ENCODE measurements around the gene SNRK. TPM values are rescaled to one million over a fixed set of nuclear protein-coding genes. Genes with fewer than 3 reads are reported as not detected.

The SNRK gene
- total RNA-seq, 1 donor from 2014 or later = 108 TPM

DNA sequence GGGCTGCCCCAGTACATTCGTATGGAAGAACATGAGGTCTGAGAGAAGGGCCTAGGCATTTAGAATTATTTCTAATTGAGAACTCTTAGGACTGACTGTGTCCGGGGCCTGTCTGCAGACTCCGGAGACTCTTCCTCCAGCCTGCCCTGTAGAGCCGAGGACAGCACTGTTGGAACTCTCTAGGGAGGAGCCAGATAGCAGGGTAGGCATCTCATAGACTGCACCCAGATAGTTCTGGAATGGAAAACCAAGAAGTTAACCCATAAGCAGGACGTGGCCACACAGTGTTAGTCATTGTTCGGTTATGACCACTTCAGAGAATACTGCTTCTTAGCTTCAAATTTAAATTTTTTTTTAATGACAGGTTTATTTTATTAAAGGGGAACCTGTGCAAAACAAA is 59.5 kb downstream of the SNRK start:
- DNase-seq (ENCODE audit: low read depth in 2 of 2) = no peak

DNA sequence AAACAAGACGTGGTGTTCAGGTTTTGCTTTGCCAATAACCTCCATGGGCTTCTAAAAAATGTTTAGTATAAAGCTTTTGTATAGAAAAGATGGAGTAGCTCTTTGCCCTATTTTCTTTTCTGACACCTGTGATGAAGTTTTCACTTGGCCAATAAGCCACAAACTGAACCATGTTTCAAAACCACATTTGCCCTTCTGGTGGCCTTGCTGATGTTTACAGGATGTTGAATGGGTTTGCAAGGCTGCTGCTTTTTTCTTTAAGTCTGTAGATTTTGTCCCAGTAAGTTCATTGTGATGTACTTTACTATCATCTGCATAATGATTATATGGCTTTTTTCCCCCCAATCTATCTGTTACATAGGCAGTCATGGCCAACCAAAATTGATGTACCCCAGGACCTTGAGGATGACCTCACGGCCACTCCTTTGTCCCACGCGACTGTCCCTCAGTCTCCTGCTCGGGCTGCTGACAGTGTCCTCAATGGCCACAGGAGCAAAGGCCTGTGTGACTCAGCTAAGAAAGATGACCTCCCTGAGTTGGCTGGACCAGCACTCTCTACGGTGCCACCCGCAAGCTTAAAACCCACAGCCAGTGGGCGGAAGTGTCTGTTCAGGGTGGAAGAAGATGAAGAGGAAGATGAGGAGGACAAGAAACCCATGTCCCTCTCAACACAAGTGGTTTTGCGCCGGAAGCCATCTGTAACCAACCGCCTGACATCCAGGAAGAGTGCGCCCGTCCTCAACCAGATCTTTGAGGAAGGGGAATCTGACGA is 60.8 kb downstream of the SNRK start:
- no peak for DNase-seq (ENCODE audit: low read depth in 2 of 2)

DNA sequence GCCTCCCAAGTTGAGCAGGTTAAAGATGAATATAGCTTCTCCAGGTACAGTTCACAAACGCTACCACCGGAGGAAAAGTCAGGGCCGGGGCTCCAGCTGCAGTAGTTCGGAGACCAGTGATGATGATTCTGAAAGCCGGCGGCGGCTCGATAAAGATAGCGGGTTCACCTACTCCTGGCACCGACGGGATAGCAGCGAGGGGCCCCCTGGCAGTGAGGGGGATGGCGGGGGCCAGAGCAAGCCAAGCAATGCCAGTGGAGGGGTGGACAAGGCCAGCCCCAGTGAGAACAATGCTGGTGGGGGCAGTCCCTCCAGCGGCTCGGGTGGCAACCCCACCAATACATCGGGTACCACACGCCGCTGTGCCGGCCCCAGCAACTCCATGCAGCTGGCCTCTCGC is 61.4 kb downstream of the SNRK start:
- DNase-seq (ENCODE audit: low read depth in 2 of 2) = no peak

DNA sequence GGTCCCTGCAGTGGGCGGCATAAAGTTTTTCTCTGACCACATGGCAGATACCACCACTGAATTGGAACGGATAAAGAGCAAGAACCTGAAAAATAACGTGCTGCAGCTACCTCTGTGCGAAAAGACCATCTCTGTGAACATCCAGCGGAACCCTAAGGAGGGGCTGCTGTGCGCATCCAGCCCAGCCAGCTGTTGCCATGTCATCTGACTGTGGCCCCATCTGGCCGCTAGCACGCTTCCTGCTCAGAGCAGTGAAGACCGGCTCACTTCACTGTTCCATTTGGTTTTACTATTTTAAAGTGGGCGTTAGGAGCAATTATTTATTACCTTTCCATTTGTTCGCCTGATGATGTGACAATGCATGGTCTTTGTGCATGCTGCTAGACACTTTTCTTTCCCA is 62.0 kb downstream of the SNRK start:
- DNase-seq (ENCODE audit: low read depth in 2 of 2) = no peak

DNA sequence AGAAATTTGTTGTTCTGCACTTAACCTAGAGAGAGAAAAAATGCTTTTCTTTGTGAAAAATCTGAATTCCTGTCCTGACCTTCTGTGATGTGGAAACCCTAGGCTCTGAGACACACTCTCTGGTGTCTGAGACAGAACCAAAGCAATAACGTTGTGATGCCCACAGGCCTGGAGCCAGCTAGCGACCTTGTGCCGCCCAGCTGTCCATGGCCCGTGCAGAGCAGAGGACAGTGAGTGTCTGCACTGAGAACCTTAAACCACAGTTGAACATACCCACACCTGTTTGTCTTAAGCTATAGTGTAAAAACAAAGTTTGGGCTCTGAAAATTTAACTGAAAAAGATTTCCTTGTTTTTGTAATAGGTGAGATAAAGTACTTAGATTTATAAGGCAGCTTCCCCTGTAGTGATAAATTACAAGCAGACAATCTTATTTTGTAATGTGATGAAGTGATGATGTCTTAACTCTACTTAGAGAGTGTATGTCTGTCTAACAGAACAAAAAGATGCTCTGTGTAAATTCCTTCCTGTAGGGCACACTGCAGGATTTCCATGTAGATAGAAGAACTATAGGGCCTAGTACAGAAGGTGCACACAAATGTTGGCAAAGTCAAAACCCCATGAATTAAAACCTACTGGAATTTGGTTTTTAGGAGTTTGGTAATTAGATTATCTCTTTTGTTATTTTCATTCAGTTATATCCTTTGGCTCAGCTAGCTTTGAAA is 62.7 kb downstream of the SNRK start:
- DNase-seq (ENCODE audit: low read depth in 2 of 2) = no peak

DNA sequence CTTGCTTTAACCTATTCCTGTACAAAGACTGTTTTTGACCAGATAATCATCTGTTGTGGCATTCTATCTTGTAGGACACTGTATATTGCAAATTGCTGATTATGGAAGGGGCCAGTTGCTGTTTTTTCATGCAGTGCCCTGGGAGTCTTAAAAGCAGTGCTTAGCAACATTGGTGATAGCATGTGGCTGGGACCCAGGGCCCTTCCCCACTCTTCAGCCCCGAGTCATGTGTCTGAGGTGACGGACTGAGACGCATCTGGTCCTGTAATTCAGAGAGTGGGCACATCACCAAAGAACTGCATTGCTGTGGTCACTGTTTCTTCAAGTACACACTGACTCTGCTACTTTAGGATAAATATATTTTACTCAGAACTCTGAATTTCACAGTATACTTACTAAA is 63.4 kb downstream of the SNRK start:
- DNase-seq (ENCODE audit: low read depth in 2 of 2) = no peak

DNA sequence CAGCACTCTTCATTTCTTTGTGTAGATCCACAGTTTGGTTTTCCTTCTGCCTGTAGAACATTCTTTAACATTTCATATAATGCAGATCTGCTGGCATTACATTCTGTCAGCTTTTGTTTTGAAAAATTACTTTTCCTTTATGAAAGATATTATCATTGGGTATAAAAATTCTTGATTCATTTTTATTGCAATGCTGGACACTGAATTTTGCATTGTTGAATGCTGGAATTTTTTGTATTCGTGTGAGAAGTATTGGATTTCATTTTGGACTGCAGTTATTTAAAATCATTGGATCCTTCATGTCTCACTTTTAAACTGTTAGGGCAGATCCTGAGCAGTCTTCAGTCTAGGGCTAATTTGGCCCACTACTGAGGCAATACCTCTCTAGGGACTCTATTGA is 67.1 kb downstream of the SNRK start:
- no peak for DNase-seq (ENCODE audit: low read depth in 2 of 2)

DNA sequence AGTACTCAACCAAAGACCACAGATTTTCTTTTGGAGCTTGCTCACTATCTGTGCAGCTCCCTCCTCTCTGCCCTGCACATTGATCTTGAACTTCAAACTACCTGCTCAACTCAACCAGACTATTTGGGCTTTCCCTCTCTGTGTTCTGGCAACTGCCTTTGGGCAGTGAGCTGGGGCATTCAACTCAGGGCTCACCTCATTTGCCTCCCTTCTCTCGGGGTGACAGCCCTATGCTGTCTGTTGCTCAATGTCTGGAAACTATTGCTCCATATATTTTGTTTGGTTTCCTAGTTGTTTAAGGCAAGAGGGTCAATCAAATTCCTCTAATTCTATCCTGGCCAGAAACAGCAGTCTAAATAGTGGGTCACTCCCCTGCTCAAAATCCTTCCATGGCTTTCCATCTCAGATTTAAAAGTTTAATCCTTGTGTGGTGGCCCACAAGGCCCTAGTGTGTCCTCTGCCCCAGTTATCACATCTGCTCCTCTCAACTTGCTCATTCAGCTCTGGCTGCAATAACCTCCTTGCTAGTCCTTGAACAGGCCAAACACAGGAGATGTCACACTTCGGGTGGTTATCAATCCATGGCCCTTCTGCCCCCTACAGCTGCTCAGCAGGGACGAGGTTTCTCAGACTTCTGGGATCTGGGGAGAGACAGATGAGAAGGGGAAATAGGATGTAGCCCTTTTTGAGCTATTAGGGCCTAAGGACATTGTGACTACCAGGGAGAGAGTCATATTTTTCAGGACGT is 67.8 kb downstream of the SNRK start:
- no peak for DNase-seq (ENCODE audit: low read depth in 2 of 2)

DNA sequence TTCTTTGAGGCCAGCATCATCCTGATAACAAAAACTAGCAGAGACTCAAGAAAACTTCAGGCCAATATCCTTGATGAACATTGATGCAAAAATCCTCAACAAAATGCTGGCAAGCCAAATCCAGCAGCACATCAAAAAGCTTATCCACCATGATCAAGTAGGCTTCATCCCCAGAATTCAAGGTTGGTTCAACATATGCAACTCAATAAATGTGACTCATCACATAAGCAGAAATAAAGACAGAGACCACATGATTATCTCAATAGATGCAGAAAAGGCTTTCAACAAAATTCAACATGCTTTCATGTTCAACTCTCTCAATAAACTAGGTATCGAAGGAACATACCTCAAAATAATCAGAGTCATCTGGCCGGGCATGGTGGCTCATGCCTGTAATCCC is 69.7 kb downstream of the SNRK start:
- peak in 1 of 2 donors; percentile 17 for DNase-seq (ENCODE audit: low read depth in 2 of 2)

DNA sequence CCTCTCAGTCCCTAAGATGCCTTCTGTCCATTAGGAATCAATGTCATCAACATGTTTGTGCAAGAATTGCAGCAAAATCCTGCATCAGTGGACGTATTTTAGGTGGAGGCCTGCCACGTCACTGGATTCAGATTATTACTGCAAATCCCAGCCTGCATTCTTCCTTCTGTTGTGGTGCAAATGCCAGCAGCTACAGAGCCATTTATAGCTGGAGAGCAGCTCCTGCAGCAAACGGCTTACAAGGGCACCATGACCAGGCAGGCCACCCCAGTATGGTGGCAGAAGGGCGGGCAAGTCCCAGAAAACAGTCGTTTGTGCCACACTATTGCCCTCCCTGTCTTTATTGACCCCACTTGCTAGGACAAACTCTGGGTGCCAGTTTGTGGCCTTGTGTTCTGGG is 74.7 kb downstream of the SNRK start:
- DNase-seq (ENCODE audit: low read depth in 2 of 2) = no peak

DNA sequence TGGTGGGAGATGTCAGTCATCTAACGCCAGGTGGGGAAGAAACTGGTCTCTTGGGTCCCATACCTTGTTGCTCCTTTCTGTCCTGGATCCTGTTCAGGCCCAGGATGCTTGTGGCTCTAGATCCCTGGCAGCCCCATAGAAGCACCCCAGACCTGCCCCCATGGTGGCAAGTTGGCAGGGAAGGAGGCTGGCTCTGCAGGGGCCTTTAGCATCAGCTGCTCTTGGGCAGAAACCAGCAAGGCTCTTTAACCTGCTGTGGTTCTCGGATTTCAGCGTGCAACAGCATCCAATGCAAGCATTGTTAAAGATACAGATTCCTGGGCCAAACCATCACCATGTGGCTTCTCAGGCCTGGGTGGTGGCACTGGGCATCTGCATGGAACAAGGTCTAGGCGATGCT is 75.8 kb downstream of the SNRK start:
- no peak for DNase-seq (ENCODE audit: low read depth in 2 of 2)

DNA sequence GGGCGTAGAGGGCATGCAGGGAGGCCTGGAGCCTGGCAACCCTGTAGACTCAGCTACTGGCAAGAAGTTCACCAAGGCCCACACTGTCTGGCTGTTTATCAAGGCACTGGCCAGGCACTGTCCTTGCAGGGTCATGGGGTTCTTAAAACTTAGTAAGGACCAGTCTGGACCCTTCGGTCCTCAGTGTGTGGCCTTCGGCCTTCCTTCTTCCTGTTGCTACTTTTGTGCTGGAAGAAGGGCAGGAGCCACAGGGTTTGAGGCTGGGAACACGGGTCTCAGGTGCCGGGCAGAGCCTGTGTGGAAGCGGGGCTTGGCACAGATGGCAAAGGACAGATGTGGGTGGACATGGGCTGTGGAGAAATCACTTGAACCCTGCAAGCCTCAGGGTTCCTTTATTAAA is 76.6 kb downstream of the SNRK start:
- DNase-seq (ENCODE audit: low read depth in 2 of 2) = no peak

DNA sequence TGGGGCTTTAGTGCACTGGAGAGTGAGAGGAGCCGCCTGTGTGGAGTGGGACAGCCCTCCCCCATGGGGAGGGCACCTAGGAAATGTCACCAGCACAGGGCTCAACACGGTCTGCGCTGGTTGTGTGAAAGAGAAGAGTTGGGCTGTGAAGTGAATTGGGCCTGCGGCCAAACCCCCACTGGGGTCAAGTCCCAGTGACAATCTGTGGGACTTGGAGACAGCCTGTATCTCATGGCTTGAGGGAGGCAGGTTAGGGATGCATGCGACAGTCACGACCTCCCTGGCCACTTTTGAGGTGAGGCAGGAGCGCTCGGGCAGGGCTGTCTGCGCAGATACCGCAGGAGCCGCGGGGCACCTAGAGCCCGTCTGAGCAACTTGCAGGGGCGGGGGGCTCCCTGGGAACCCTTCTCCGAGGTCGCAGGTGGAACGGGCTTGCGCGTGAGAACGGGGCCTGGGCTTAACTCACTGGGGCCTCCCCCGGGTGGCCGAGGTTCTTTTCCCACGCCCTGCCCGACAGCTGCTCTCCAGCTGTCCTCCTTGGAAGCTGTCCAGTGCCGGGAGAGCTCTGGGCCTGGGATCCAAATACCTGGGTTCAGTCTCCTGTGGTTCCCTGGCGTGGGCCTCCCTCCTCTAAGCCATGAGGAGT is 77.4 kb downstream of the SNRK start:
- DNase-seq (ENCODE audit: low read depth in 2 of 2) = no peak

DNA sequence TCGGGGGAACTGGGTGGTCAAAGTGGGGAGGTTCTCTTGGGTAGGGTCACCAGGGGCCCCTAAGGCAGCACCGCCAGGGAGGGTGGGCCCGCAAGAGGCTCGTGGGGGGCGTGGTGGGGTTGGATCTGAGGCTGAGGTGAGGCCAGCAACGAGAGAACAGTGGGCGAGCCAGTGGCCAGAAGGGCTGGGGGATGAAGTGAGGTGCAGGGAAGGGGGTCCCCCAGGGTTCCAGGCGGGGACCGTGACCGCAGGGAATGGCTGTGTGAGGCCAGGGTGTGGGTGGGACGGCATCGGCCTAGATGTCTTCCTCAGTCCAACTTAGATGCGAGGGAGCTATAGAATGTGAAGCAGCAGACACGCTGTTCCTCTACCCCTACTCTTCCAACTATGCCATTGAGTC is 78.2 kb downstream of the SNRK start:
- DNase-seq (ENCODE audit: low read depth in 2 of 2) = no peak

DNA sequence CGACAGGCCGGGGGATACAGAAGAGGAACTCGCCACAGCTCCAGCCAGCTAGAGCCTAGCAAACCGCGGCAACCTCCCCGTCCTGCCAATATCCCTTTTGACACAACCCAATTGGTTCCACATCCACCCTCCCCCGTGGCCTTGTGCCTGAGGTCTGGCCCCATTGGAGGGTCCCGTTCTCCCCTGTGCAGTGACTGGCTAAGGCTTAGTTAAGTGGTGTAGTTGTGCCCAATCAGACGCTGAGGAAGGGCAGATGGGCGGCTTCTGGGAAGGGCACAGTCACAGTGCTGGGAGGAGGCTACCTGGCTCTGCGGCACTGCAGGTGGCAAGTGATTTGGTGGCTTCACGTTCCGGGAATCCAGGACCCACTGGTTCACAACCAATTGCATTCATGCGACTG is 78.6 kb downstream of the SNRK start:
- DNase-seq (ENCODE audit: low read depth in 2 of 2) = no peak

DNA sequence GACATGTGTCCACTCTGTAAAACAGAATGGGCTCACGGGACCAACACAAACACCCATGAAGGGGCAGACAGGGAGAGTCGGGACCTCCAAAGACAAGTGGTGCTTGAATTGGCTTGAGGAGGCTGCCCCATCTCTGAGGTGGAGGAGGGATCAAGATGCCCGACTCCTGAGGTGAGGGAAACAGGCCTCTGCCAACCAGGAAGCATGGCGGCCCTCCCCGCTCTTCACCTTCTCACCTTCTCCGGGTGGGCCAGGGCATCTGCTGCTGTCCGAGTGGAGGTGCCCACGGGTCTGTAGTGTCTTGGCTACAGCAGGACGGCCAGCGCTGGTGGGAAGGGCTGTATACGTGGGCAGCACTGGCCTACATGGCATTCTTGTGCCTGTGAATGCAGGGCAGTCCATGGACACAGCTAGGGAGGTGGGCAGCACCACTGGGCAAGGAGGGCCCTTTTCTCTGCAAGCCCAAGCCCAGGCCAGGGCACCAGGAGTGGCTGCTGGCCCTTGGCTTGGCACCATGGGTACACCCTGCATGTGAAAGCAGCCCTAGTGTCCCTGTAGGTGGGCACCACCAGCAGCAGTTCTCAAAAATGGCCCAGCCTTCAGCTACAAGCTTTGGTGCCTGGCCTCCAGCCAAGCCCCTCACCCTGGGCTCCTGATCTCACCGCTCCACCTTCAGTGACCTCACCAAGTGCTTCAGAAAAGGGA is 79.4 kb downstream of the SNRK start:
- DNase-seq (ENCODE audit: low read depth in 2 of 2) = no peak

DNA sequence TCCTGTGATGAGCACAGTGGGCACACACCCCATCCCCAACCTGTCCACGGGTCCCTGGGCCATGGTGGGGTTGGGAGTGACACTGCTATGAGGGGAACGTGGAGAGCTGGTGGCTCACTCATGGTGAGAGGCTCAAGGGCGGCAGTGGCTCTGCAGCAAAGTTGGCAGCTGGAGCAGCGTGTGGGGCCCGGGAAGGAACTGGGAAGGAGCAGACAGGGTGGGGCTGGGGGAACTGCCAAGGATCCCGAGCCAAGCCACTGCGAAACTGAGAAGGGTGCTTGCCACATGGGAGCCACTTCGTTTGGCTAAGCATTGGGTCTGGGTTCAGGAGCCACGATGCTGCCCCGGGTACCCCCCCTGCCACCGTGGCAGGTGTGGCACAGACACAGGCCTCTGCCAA is 80.1 kb downstream of the SNRK start:
- no peak for DNase-seq (ENCODE audit: low read depth in 2 of 2)

DNA sequence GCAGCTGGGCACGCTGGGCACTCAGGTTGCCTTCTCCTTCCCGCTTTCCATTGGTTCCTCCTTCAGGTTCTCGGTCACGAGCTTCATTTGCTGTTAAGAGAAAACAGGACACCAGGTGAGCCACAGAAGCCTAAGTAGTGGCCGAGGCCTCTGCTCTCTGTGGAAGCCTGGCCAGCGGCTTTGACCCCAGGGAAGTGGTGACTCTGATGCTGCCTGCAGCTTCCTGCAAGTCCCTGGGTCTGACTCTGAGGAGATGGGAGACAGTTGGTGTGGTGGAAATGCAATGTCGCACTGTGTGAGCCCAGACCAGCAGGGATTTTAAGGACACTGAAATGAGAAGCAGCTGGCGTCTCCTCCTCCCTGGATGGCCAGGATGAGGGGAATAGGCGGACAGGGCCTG is 80.5 kb downstream of the SNRK start:
- DNase-seq (ENCODE audit: low read depth in 2 of 2) = no peak

DNA sequence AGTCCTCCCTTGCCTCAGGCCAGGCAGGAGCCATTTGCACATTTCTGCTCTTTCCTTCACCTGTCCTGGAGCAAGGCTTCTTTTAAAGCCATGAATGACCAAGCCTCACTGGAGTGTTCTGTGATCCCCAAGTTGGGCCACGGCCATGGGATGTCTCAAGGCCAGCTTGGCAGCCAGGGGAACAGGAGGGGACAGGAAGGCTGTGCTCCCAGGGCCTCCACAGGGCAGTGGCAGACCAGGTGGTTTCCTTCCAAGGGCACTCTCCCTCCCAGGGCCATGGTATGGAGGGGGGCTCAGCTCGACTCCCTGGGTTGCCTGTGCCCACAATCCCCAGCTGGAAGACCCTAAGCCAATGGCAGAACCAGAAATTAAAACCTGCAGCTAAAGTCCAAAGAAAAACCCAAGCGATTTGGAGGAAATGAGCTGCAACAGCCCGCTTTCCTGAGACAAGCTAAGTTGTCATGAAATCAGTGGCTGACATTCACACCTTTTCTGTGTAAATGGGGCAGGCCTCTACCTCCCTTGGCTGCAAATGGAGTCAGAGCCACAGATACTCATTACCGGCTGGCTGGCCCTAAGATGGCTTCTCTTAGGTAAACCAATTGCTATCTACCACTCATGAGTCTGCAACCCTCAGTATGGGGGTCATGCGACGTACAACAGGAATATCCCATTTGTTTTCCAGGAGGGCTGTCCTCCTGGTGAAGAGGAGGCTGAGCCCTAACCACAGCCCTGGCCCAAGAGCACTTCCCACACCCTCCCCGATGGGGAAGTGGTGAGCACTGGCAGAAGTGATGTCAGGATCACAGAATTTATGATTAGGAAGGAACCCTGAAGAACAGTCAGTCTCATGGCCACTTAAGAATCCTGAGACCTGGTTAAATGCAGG is 83.3 kb downstream of the SNRK start:
- no peak for DNase-seq (ENCODE audit: low read depth in 2 of 2)

DNA sequence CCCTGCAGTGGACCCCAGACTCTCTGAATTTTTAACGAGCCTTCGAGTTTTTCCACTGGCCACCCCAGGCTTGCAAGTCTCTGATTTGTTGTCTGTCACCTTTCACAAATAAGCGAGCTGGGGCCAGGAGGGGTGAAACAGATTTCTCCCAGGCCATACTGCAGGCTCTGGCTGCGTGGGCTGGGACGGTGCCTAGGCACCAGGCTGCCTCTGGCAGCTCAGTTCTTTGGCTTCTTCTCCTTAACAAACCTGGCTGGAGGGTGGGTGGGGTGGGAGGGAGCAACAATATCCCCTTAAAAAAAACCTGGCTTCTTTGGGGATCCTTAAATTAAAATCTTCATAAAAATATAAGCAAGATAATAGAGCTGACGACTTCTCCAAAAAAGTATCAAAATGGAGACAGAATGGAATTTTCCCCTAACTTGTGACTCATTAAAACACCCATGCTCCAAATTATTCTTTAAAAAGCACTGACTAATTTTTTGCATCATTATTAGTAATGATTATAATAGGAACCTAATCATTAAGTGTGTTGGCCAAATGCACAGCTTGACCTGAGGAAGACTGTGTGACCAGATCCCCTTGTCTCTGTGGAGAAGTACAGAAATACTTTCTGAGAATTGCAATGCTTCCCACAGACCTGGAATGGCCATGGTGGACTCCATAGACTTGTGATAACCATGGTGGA is 84.1 kb downstream of the SNRK start:
- no peak for DNase-seq (ENCODE audit: low read depth in 2 of 2)
